Esophagus (tissue), 2 donors: ENCODE results near the gene NCAPD2. TPM values are rescaled to one million over a fixed set of nuclear protein-coding genes. Genes with fewer than 3 reads are reported as not detected.

Experiments
- H3K27ac ChIP-seq, 2 donors: one replicate each; pipeline ENCODE4 v1.5.1; 2013; ENCODE audit warnings: low read depth in 2 of 2, mild to moderate bottlenecking in 2 of 2, inconsistent platforms in 1 of 2, low read length in 1 of 2, moderate library complexity in 1 of 2
- H3K27me3 ChIP-seq, 2 donors: one replicate each; pipeline ENCODE4 v1.6.1; 2013; ENCODE audit warnings: low read length in 2 of 2, control low read depth in 1 of 2, mild to moderate bottlenecking in 1 of 2; ENCODE audit not compliant: insufficient read depth in 2 of 2, control insufficient read depth in 1 of 2
- H3K36me3 ChIP-seq, 2 donors: one replicate each; pipeline ENCODE4 v1.6.1; 2013; ENCODE audit warnings: low read length in 1 of 2; ENCODE audit not compliant: control insufficient read depth in 2 of 2, insufficient read depth in 2 of 2
- H3K4me1 ChIP-seq, 2 donors: one replicate each; pipeline ENCODE4 v1.6.1; 2013; ENCODE audit warnings: low read length in 1 of 2; ENCODE audit not compliant: control insufficient read depth in 2 of 2, insufficient read depth in 2 of 2
- H3K4me3 ChIP-seq, 2 donors: one replicate each; pipeline ENCODE4 v1.5.1; 2013; ENCODE audit warnings: low read length in 2 of 2, mild to moderate bottlenecking in 2 of 2, low read depth in 1 of 2, moderate library complexity in 1 of 2
- H3K9me3 ChIP-seq, 2 donors: one replicate each; pipeline ENCODE4 v1.6.1; 2013; ENCODE audit warnings: mild to moderate bottlenecking in 2 of 2, low read depth in 1 of 2, low read length in 1 of 2, moderate library complexity in 1 of 2; ENCODE audit not compliant: control insufficient read depth in 2 of 2, insufficient read depth in 1 of 2
- WGBS, 2 donors: extraction: QIAGEN DNeasy Blood & Tissue Kit; methylation state at CpG; one replicate each; pipeline ENCODE4 v1.1.7; 2013; 5-methylcytosine and 5-hydroxymethylcytosine counted together
- polyA plus RNA-seq, 2 donors: library from polyadenylated mRNA; stranded (reverse); fragments of 200-250 nt; gene quantifications; one replicate each; pipeline ENCODE4 v1.2.3, GENCODE V29; 2013
- donor health status: healthy with polysubstance abuse.
- donor health status: Bipolar disorder and iron deficiency.

Gene NCAPD2
- polyA plus RNA-seq, 2 donors: 10.2 to 13.7 TPM

- WGBS, 2 donors: 89 to 92% methylated on average over 10 of the region's 10 CpGs
- Histone ChIP-seq H3K27me3 (no peaks in the 10 kb centered on the region), H3K27ac (no peak overlapping the region), H3K4me3 (no peak overlapping the region), H3K9me3 (no peaks in the 10 kb centered on the region), H3K4me1 (peaks cover 5 to 7% of the 10 kb centered on the region in 2 donors), H3K36me3 (peaks cover 0 to 15% of the 10 kb centered on the region in 2 donors)
Measured at GRCh38 chr12:6546016-6546415, 52.1 kb downstream of the NCAPD2 start.

GRCh38 chr12:6547566-6547965 lies 53.7 kb downstream of the NCAPD2 start:
- WGBS, 2 donors: 87 to 93% methylated on average over 1 of the region's 1 CpG
- Histone ChIP-seq H3K36me3 (peaks cover 0 to 17% of the 10 kb centered on the region in 2 donors), H3K4me3 (no peak overlapping the region)

DNA sequence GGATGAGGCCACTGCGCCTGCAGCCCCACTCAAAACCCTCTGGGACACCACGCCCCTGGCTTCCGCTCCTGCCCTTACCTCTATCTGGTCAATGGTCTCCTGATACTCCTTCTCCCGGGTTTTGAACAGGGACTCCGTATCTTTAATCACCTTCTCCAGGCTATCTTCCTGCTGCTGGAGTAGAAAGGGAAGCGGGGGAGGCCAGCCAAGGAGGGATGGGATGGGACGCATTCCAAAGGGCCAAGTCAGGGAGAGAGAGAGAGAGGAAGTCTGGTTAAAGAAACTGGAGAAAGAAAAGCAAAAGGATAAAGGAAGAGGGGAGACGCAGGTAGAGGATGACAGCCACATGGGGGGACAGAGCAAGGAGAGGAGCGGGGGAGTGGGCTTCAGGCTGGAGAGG lies 54.1 kb downstream of the NCAPD2 start:
- no peak overlapping the region for H3K4me3 ChIP-seq
- peaks cover 0 to 17% of the 10 kb centered on the region in 2 donors for H3K36me3 ChIP-seq
- H3K27ac ChIP-seq: no peak overlapping the region
- H3K4me1 ChIP-seq: peaks cover 13 to 15% of the 10 kb centered on the region in 2 donors
- H3K27me3 ChIP-seq: no peaks in the 10 kb centered on the region
- WGBS, 2 donors: 71 to 75% methylated on average over 9 of the region's 9 CpGs
- H3K9me3 ChIP-seq: no peaks in the 10 kb centered on the region

More at GRCh38 chr12:6547566-6547965, 53.7 kb downstream of the NCAPD2 start:
- no peak overlapping the region for H3K27ac ChIP-seq
- no peaks in the 10 kb centered on the region for H3K9me3 ChIP-seq
- peaks cover 13 to 15% of the 10 kb centered on the region in 2 donors for H3K4me1 ChIP-seq
- no peaks in the 10 kb centered on the region for H3K27me3 ChIP-seq

- Histone ChIP-seq H3K9me3 (no peaks in the 10 kb centered on the region), H3K27me3 (no peaks in the 10 kb centered on the region), H3K36me3 (peaks cover 0 to 17% of the 10 kb centered on the region in 2 donors), H3K4me3 (no peak overlapping the region), H3K27ac (no peak overlapping the region), H3K4me1 (peaks cover 13 to 15% of the 10 kb centered on the region in 2 donors)
- WGBS, 2 donors: 87 to 90% methylated on average over 26 of the region's 26 CpGs
Measured at GRCh38 chr12:6548556-6548955, 54.7 kb downstream of the NCAPD2 start.

GRCh38 chr12:6548966-6549683 lies 55.2 kb downstream of the NCAPD2 start:
- peaks cover 13 to 15% of the 10 kb centered on the region in 2 donors for H3K4me1 ChIP-seq
- H3K9me3 ChIP-seq: no peaks in the 10 kb centered on the region
- WGBS, 2 donors: 83 to 85% methylated on average over 15 of the region's 15 CpGs
- H3K36me3 ChIP-seq: peaks cover 0 to 17% of the 10 kb centered on the region in 2 donors
- no peaks in the 10 kb centered on the region for H3K27me3 ChIP-seq
- H3K27ac ChIP-seq: no peak overlapping the region
- no peak overlapping the region for H3K4me3 ChIP-seq

- Histone ChIP-seq H3K27ac (peak overlapping the region in 1 of 2 donors; percentile 1), H3K4me1 (peaks cover 13 to 15% of the 10 kb centered on the region in 2 donors), H3K27me3 (no peaks in the 10 kb centered on the region), H3K36me3 (peaks cover 0 to 17% of the 10 kb centered on the region in 2 donors), H3K4me3 (no peak overlapping the region), H3K9me3 (no peaks in the 10 kb centered on the region)
- WGBS, 2 donors: 91 to 92% methylated on average over 18 of the region's 18 CpGs
Measured at GRCh38 chr12:6549684-6550151, 55.8 kb downstream of the NCAPD2 start.

GRCh38 chr12:6550294-6551062 lies 56.6 kb downstream of the NCAPD2 start:
- peak overlapping the region; percentile 74 to 95 for H3K27ac ChIP-seq
- H3K27me3 ChIP-seq: no peaks in the 10 kb centered on the region
- H3K4me1 ChIP-seq: peaks cover 13 to 15% of the 10 kb centered on the region in 2 donors
- no peak overlapping the region for H3K4me3 ChIP-seq
- peaks cover 0 to 19% of the 10 kb centered on the region in 2 donors for H3K36me3 ChIP-seq
- H3K9me3 ChIP-seq: no peaks in the 10 kb centered on the region
- WGBS, 2 donors: 82 to 86% methylated on average over 24 of the region's 24 CpGs

- H3K27ac ChIP-seq: peak overlapping the region; percentile 74 to 95
- H3K4me3 ChIP-seq: peak overlapping the region in 1 of 2 donors; percentile 1
- H3K4me1 ChIP-seq: peaks cover 13 to 15% of the 10 kb centered on the region in 2 donors
Measured at GRCh38 chr12:6551063-6551461, 57.2 kb downstream of the NCAPD2 start.

GRCh38 chr12:6551496-6552139 lies 57.7 kb downstream of the NCAPD2 start:
- H3K36me3 ChIP-seq: peaks cover under 1 to 16% of the 10 kb centered on the region in 2 donors
- H3K4me3 ChIP-seq: no peak overlapping the region
- no peaks in the 10 kb centered on the region for H3K9me3 ChIP-seq
- 33 to 47% methylated on average over 11 of the region's 11 CpGs for WGBS, 2 donors
- peaks cover 13 to 15% of the 10 kb centered on the region in 2 donors for H3K4me1 ChIP-seq
- H3K27me3 ChIP-seq: no peaks in the 10 kb centered on the region
- peak overlapping the region; percentile 74 to 95 for H3K27ac ChIP-seq

More at GRCh38 chr12:6551063-6551461, 57.2 kb downstream of the NCAPD2 start:
- Histone ChIP-seq H3K9me3 (no peaks in the 10 kb centered on the region), H3K36me3 (peaks cover 0 to 18% of the 10 kb centered on the region in 2 donors), H3K27me3 (no peaks in the 10 kb centered on the region)
- 38 to 49% methylated on average over 18 of the region's 18 CpGs for WGBS, 2 donors
